Measurements from ENCODE around the gene TMEM154.

Gene TMEM154

GRCh38 chr4:152696764-152697261 lies 17.0 kb upstream of the TMEM154 start:
- DNase-seq (ENCODE audit: low read depth in 1 of 2, low spot score in 1 of 2): peak in 1 of 2 donors; percentile 6

GRCh38 chr4:152693871-152694270 lies 14.1 kb upstream of the TMEM154 start:
- DNase-seq (ENCODE audit: low read depth in 1 of 2, low spot score in 1 of 2): no peak

GRCh38 chr4:152691761-152692160 lies 12.0 kb upstream of the TMEM154 start:
- no peak for DNase-seq (ENCODE audit: low read depth in 1 of 2, low spot score in 1 of 2)

- no peak for DNase-seq (ENCODE audit: low read depth in 1 of 2, low spot score in 1 of 2)
Observed at GRCh38 chr4:152690706-152691651, 11.2 kb upstream of the TMEM154 start.

GRCh38 chr4:152689615-152690501 lies 10.1 kb upstream of the TMEM154 start:
- no peak for DNase-seq (ENCODE audit: low read depth in 1 of 2, low spot score in 1 of 2)

GRCh38 chr4:152687974-152688599 lies 8.3 kb upstream of the TMEM154 start:
- DNase-seq (ENCODE audit: low read depth in 1 of 2, low spot score in 1 of 2): no peak

- DNase-seq (ENCODE audit: low read depth in 1 of 2, low spot score in 1 of 2): no peak
Observed at GRCh38 chr4:152686452-152687013, 6.7 kb upstream of the TMEM154 start.

- DNase-seq (ENCODE audit: low read depth in 1 of 2, low spot score in 1 of 2): no peak
Observed at GRCh38 chr4:152684587-152684986, 4.8 kb upstream of the TMEM154 start.

- DNase-seq (ENCODE audit: low read depth in 1 of 2, low spot score in 1 of 2): no peak
Observed at GRCh38 chr4:152684007-152684406, 4.2 kb upstream of the TMEM154 start.

- DNase-seq (ENCODE audit: low read depth in 1 of 2, low spot score in 1 of 2): no peak
Observed at GRCh38 chr4:152682143-152682941, 2.5 kb upstream of the TMEM154 start.

GRCh38 chr4:152680988-152681603 lies 1.3 kb upstream of the TMEM154 start:
- DNase-seq (ENCODE audit: low read depth in 1 of 2, low spot score in 1 of 2): no peak

- DNase-seq (ENCODE audit: low read depth in 1 of 2, low spot score in 1 of 2): no peak
Observed at GRCh38 chr4:152678841-152679240, 956 bp downstream of the TMEM154 start.

- no peak for DNase-seq (ENCODE audit: low read depth in 1 of 2, low spot score in 1 of 2)
Observed at GRCh38 chr4:152677117-152677516, 2.7 kb downstream of the TMEM154 start.

GRCh38 chr4:152676052-152676854 lies 3.5 kb downstream of the TMEM154 start:
- no peak for DNase-seq (ENCODE audit: low read depth in 1 of 2, low spot score in 1 of 2)

GRCh38 chr4:152674359-152674758 lies 5.4 kb downstream of the TMEM154 start:
- DNase-seq (ENCODE audit: low read depth in 1 of 2, low spot score in 1 of 2): no peak

- no peak for DNase-seq (ENCODE audit: low read depth in 1 of 2, low spot score in 1 of 2)
Observed at GRCh38 chr4:152673489-152673888, 6.3 kb downstream of the TMEM154 start.

GRCh38 chr4:152672206-152673092 lies 7.3 kb downstream of the TMEM154 start:
- no peak for DNase-seq (ENCODE audit: low read depth in 1 of 2, low spot score in 1 of 2)
